GM12878 (cell line): ENCODE measurements around the gene SMAD9. TPM values are rescaled to one million over a fixed set of nuclear protein-coding genes. Genes with fewer than 3 reads are reported as not detected.

Experiments used
- polyA plus RNA-seq, 11 experiments: library from polyadenylated mRNA; depleted of rRNA in 4 of 11; unstranded in 6 of 11; stranded (reverse) in 5 of 11; fragments of >200 nt; fragmentation: Nextera tagmentation in 4 of 11; fragmentation: Illumina TruSeq in 1 of 11; extraction: Ambion mirVana in 4 of 11; extraction: Trizol in 1 of 11; gene quantifications; 1 replicate in 1 of 11; 2 replicates in 10 of 11; pipeline versions ENCODE4 v1.2.1 to v1.2.3, GENCODE V29; 2011 to 2016; ENCODE audit warnings: inconsistent platforms in 2 of 11, missing spikeins in 2 of 11, low read depth in 1 of 11
- total RNA-seq, 4 experiments: library from RNA; depleted of rRNA in 3 of 4; stranded (reverse); fragments of >200 nt in 3 of 4; fragmentation: Illumina TruSeq in 1 of 4; extraction: Trizol in 1 of 4; gene quantifications; 2 replicates each; pipeline versions ENCODE4 v1.2.1 to v1.2.3, GENCODE V29; 2013 to 2021

The SMAD9 gene
- total and polyA plus RNA-seq, 10 of the 15 experiments (the other 5 are each of a cell fraction or from before 2014, with no cell fraction given) = 0.22 to 0.69 (median 0.42) TPM; not detected in 6

Other genes starting within 250 kb of the SMAD9 start
- gene SERTM1, start 246.2 kb downstream of the SMAD9 start, total RNA-seq (2014; rRNA removed) = not detected in 2 replicates
- not detected in 2 replicates for gene SERTM1, start 246.2 kb downstream of the SMAD9 start, total RNA-seq (2014; rRNA removed; fragmentation: Illumina TruSeq; extraction: Trizol)
- not detected in 2 replicates for gene SERTM1, start 246.2 kb downstream of the SMAD9 start, total RNA-seq (2021)
- not detected in 2 replicates for gene SERTM1, start 246.2 kb downstream of the SMAD9 start, polyA plus RNA-seq (2011; rRNA removed)
- gene SERTM1, start 246.2 kb downstream of the SMAD9 start, polyA plus RNA-seq (2014; fragmentation: Illumina TruSeq; extraction: Trizol) = not detected in 2 replicates
- gene SERTM1, start 246.2 kb downstream of the SMAD9 start, polyA plus RNA-seq (2014; fragmentation: Nextera tagmentation; extraction: Ambion mirVana) = not detected
- not detected in 2 replicates for gene SERTM1, start 246.2 kb downstream of the SMAD9 start, polyA plus RNA-seq (2014; rRNA removed)
- not detected for gene SERTM1, start 246.2 kb downstream of the SMAD9 start, polyA plus RNA-seq (2016; fragmentation: Nextera tagmentation; extraction: Ambion mirVana)
- 4.6 and 5.0 TPM in 2 replicates for gene RFXAP, start 101.0 kb downstream of the SMAD9 start, total RNA-seq (2014; rRNA removed)
- 4.7 and 4.8 TPM in 2 replicates for gene RFXAP, start 101.0 kb downstream of the SMAD9 start, total RNA-seq (2014; rRNA removed; fragmentation: Illumina TruSeq; extraction: Trizol)
- gene RFXAP, start 101.0 kb downstream of the SMAD9 start, total RNA-seq (2021) = 10.6 and 13.3 TPM in 2 replicates
- 11.8 and 16.2 TPM in 2 replicates for gene RFXAP, start 101.0 kb downstream of the SMAD9 start, polyA plus RNA-seq (2011; rRNA removed)
- gene RFXAP, start 101.0 kb downstream of the SMAD9 start, polyA plus RNA-seq (2014; fragmentation: Illumina TruSeq; extraction: Trizol) = 10.4 and 14.6 TPM in 2 replicates
- 1 to 10 TPM; 3.4 to 6.7 TPM for gene RFXAP, start 101.0 kb downstream of the SMAD9 start, polyA plus RNA-seq (2014; fragmentation: Nextera tagmentation; extraction: Ambion mirVana)
- gene RFXAP, start 101.0 kb downstream of the SMAD9 start, polyA plus RNA-seq (2014; rRNA removed) = 9.7 and 11.0 TPM in 2 replicates
- gene RFXAP, start 101.0 kb downstream of the SMAD9 start, polyA plus RNA-seq (2016; fragmentation: Nextera tagmentation; extraction: Ambion mirVana) = 1 to 10 TPM; 7.7 to 7.8 TPM
- 42.6 and 45.1 TPM in 2 replicates for gene ALG5, start 79.1 kb upstream of the SMAD9 start, total RNA-seq (2014; rRNA removed)
- 42.4 and 43.6 TPM in 2 replicates for gene ALG5, start 79.1 kb upstream of the SMAD9 start, total RNA-seq (2014; rRNA removed; fragmentation: Illumina TruSeq; extraction: Trizol)
- 30.8 and 34.3 TPM in 2 replicates for gene ALG5, start 79.1 kb upstream of the SMAD9 start, total RNA-seq (2021)
- gene ALG5, start 79.1 kb upstream of the SMAD9 start, polyA plus RNA-seq (2011; rRNA removed) = 23.9 and 30.6 TPM in 2 replicates
- 38.9 and 41.3 TPM in 2 replicates for gene ALG5, start 79.1 kb upstream of the SMAD9 start, polyA plus RNA-seq (2014; fragmentation: Illumina TruSeq; extraction: Trizol)
- 10 to 100 TPM; 61.6 to 79.9 TPM for gene ALG5, start 79.1 kb upstream of the SMAD9 start, polyA plus RNA-seq (2014; fragmentation: Nextera tagmentation; extraction: Ambion mirVana)
- 30.6 and 36.8 TPM in 2 replicates for gene ALG5, start 79.1 kb upstream of the SMAD9 start, polyA plus RNA-seq (2014; rRNA removed)
- gene ALG5, start 79.1 kb upstream of the SMAD9 start, polyA plus RNA-seq (2016; fragmentation: Nextera tagmentation; extraction: Ambion mirVana) = 10 to 100 TPM; 71.3 to 82.2 TPM
- gene EXOSC8, start 80.5 kb upstream of the SMAD9 start, total RNA-seq (2014; rRNA removed) = 72.9 and 82.5 TPM in 2 replicates
- 87.0 and 96.0 TPM in 2 replicates for gene EXOSC8, start 80.5 kb upstream of the SMAD9 start, total RNA-seq (2014; rRNA removed; fragmentation: Illumina TruSeq; extraction: Trizol)
- gene EXOSC8, start 80.5 kb upstream of the SMAD9 start, total RNA-seq (2021) = 68.5 and 69.0 TPM in 2 replicates
- 102 and 139 TPM in 2 replicates for gene EXOSC8, start 80.5 kb upstream of the SMAD9 start, polyA plus RNA-seq (2011; rRNA removed)
- 128 and 148 TPM in 2 replicates for gene EXOSC8, start 80.5 kb upstream of the SMAD9 start, polyA plus RNA-seq (2014; fragmentation: Illumina TruSeq; extraction: Trizol)
- gene EXOSC8, start 80.5 kb upstream of the SMAD9 start, polyA plus RNA-seq (2014; fragmentation: Nextera tagmentation; extraction: Ambion mirVana) = 100 to 1,000 TPM; 548 to 553 TPM
- 88.3 and 102 TPM in 2 replicates for gene EXOSC8, start 80.5 kb upstream of the SMAD9 start, polyA plus RNA-seq (2014; rRNA removed)
- gene EXOSC8, start 80.5 kb upstream of the SMAD9 start, polyA plus RNA-seq (2016; fragmentation: Nextera tagmentation; extraction: Ambion mirVana) = 100 to 1,000 TPM; 237 to 264 TPM
- gene SUPT20H, start 139.4 kb upstream of the SMAD9 start, total RNA-seq (2014; rRNA removed) = 32.9 and 35.0 TPM in 2 replicates
- 52.3 and 53.5 TPM in 2 replicates for gene SUPT20H, start 139.4 kb upstream of the SMAD9 start, total RNA-seq (2014; rRNA removed; fragmentation: Illumina TruSeq; extraction: Trizol)
- gene SUPT20H, start 139.4 kb upstream of the SMAD9 start, total RNA-seq (2021) = 37.0 and 40.0 TPM in 2 replicates
- gene SUPT20H, start 139.4 kb upstream of the SMAD9 start, polyA plus RNA-seq (2011; rRNA removed) = 61.1 and 71.6 TPM in 2 replicates
- 69.8 and 94.1 TPM in 2 replicates for gene SUPT20H, start 139.4 kb upstream of the SMAD9 start, polyA plus RNA-seq (2014; fragmentation: Illumina TruSeq; extraction: Trizol)
- gene SUPT20H, start 139.4 kb upstream of the SMAD9 start, polyA plus RNA-seq (2014; fragmentation: Nextera tagmentation; extraction: Ambion mirVana) = 10 to 100 TPM; 12.3 to 13.9 TPM
- gene SUPT20H, start 139.4 kb upstream of the SMAD9 start, polyA plus RNA-seq (2014; rRNA removed) = 37.4 and 43.0 TPM in 2 replicates
- 10 to 100 TPM; 52.0 to 60.3 TPM for gene SUPT20H, start 139.4 kb upstream of the SMAD9 start, polyA plus RNA-seq (2016; fragmentation: Nextera tagmentation; extraction: Ambion mirVana)
- not detected in 2 replicates for gene CSNK1A1L, start 185.4 kb upstream of the SMAD9 start, total RNA-seq (2014; rRNA removed)
- gene CSNK1A1L, start 185.4 kb upstream of the SMAD9 start, total RNA-seq (2014; rRNA removed; fragmentation: Illumina TruSeq; extraction: Trizol) = not detected in 2 replicates
- not detected in 2 replicates for gene CSNK1A1L, start 185.4 kb upstream of the SMAD9 start, total RNA-seq (2021)
- gene CSNK1A1L, start 185.4 kb upstream of the SMAD9 start, polyA plus RNA-seq (2011; rRNA removed) = not detected in 2 replicates
- gene CSNK1A1L, start 185.4 kb upstream of the SMAD9 start, polyA plus RNA-seq (2014; fragmentation: Illumina TruSeq; extraction: Trizol) = not detected in 2 replicates
- gene CSNK1A1L, start 185.4 kb upstream of the SMAD9 start, polyA plus RNA-seq (2014; fragmentation: Nextera tagmentation; extraction: Ambion mirVana) = not detected
- not detected in 2 replicates for gene CSNK1A1L, start 185.4 kb upstream of the SMAD9 start, polyA plus RNA-seq (2014; rRNA removed)
- not detected for gene CSNK1A1L, start 185.4 kb upstream of the SMAD9 start, polyA plus RNA-seq (2016; fragmentation: Nextera tagmentation; extraction: Ambion mirVana)